GM19035 (cell line): ENCODE measurements around the gene HDAC8.
"Not testable (repeated sequence)": the region's sequence is repeated elsewhere in the genome, so short reads cannot be mapped to it uniquely, and the experiment has no call there.

Source experiments
- ATAC-seq: cut with Tn5 transposase; IDR thresholded peaks from one replicate; pipeline ENCODE4 v1.9.1; 2021; ENCODE audit not compliant: unreplicated experiment

HDAC8 gene

DNA sequence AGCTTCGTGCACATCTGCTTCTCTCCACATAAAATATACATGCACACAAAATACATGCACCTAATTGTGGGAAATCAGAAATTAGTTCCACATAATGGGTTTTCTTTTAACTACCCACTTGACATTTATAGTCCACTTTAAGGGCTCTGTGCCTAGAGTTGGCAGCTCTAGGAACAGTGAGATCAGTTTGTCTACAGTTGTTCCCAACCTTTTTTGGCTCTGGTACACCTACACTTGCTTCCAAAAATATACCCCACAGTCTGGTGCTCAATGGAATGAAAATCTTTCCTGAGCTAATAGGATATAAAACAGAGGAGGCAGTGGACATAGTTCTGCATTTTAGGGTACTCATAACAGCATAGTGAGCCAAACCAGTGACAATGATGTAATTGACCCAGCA is 36.1 kb downstream of the HDAC8 start:
- no peak for ATAC-seq

GRCh38 chrX:72532366-72532765 is 40.3 kb downstream of the HDAC8 start:
- ATAC-seq, result no peak

DNA sequence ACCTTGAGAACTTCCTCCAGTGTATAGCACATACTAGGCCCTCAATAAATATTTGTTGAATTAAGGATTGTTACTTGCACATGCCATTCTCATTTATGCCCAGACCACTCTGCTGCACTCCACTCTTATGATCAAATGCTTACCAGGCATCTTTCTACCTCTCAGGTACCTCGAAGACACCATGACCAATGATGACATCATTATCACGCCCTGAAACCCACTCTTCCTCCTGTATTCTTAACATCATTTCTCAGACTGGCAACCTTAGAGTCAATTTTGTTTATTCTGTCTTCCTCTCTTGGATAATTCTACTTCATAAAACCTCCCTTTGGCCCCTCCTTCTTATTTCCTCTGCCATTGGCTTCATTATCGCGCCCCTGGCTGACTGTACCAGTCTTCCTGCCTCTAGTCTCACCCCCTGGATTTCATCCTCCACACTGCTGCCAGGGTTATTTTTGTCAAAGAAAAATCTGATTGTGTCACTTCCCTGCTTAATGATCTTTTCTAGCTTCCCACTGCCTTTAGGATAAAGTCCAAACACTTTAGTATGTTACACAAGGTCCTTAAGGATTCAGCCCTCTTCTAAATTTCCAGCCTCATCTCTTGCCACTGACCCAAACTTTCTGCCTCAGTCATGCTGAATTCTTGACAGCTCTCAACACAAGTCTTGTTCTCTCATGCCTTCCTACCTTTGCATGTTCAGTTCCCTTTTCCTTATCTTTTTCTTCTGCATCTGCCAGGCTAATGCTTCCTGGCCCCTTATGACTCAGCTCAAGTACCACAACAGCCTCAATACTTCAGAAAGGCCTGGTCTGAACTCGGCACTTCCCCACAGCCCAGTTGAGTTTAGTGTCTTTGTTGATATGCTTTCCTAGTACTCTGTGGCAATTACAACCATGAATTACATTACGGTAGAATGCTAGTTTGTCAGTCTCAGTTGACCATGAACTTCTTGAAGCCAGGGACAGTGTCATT is 45.8 kb downstream of the HDAC8 start:
- no peak for ATAC-seq

- no peak for ATAC-seq
These were observed 73.9 kb downstream of the HDAC8 start for GRCh38 chrX:72498782-72499181.

- no peak for ATAC-seq
These were observed 77.6 kb downstream of the HDAC8 start for GRCh38 chrX:72495046-72495445.

DNA sequence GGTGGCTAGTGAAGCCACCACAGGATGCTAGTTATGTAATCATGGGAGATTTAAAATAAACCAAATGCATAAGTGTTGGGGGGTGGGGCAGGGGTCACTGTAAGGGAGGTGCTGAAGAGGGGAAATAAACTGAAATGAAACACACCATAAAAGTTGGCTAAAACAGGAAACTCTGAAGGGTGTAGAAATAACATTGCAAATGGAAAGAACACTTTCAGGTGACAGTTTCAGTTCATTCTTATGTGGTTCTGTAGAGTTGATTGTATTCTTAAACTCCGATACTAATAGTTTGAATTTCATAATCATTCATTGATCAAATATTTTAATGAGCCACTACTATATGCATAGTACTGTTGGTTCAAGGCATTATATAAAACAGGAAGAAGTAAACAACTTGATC is 80.1 kb downstream of the HDAC8 start:
- no peak for ATAC-seq

DNA sequence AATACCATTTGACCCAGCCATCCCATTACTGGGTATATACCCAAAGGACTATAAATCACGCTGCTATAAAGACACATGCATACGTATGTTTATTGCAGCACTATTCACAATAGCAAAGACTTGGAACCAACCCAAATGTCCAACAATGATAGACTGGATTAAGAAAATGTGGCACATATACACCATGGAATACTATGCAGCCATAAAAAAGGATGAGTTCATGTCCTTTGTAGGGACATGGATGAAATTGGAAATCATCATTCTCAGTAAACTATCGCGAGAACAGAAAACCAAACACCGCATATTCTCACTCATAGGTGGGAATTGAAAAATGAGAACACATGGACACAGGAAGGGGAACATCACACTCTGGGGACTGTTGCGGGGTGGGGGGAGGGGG is 82.4 kb downstream of the HDAC8 start:
- ATAC-seq, result not testable (repeated sequence)

DNA sequence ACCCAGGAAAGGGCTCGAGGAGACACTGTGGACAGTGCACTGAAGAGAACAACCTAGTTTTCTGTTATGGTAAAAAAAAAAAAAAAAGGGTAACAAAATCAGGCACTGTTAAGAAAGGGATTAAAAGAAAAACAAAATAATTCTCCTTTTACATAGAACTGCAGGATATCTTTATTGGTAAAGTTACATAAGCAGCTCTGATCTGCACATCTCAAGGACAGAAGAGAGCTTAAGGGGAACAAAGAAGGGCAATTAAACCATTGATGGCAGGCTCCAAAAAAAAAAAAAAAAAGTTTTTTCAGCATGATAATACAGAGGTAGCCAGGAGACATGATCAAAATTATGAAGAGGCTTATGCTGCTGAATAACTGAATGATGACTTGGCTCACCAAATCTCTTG is 85.0 kb downstream of the HDAC8 start:
- ATAC-seq, result no peak

DNA sequence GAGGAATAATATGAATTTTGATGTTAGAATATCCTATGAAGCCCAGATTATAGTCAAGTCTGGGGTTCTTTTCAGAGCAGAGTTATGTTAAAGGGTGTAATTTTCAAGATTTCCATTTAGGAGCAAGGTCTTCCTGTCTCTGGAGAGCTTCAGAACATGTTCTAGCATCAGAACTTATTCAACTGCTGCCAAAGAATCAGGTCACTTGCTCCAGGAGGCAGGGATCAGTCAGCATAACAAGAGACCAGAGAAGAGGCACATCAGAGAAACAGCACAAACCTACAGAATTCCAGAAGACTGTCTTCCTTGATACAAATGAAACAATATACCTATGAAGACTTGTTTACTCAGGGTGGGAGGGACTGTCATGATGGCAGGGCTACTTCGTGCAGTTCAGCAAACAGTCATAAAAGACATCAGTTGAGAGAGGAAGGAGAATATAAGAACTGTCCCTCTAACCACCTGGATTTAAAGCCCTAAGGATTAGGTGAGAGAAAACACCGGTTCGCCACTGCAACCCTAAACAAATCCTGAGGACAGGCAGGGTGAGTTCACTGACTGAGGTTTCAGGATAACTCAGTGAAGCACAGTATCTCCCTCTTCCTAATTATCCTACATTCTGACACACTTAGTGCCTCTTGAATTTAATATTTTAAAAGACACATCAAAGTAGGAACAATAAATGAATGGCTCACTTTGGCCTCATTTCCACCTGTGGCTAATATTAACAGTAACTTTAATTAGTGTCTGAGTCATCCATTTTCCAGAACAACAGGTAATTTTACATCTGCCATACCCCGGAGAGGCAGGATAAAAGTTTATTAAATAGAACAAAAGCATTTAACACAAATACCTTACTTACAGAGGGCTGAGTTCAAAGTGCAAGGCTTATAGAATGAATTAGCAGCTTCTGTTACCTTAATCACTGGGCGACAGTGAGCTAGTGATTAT is 93.0 kb downstream of the HDAC8 start:
- ATAC-seq, result no peak

DNA sequence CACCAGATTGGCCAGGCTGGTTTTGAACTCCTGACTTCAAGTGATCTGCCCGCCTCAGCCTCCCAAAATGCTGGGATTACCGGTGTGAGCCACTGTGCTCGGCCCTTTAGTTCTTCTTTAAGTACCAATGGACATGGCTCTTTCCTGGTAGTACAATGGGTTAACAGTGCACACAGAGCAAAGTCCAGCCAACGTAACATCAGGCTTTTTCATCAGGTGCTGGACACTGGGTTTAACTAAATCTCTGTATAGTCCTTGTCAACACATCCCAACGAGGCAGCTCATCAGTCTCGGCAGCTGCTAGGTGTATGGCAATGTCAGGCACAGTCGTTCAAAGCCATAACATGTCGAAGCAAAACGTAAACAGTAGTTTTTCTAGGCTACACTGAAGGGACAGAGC is 93.8 kb downstream of the HDAC8 start:
- ATAC-seq, result no peak

GRCh38 chrX:72478351-72478750 is 94.3 kb downstream of the HDAC8 start:
- ATAC-seq, result no peak

GRCh38 chrX:72477781-72478181 is 94.9 kb downstream of the HDAC8 start:
- ATAC-seq, result no peak

GRCh38 chrX:72477376-72477775 is 95.3 kb downstream of the HDAC8 start:
- no peak for ATAC-seq

DNA sequence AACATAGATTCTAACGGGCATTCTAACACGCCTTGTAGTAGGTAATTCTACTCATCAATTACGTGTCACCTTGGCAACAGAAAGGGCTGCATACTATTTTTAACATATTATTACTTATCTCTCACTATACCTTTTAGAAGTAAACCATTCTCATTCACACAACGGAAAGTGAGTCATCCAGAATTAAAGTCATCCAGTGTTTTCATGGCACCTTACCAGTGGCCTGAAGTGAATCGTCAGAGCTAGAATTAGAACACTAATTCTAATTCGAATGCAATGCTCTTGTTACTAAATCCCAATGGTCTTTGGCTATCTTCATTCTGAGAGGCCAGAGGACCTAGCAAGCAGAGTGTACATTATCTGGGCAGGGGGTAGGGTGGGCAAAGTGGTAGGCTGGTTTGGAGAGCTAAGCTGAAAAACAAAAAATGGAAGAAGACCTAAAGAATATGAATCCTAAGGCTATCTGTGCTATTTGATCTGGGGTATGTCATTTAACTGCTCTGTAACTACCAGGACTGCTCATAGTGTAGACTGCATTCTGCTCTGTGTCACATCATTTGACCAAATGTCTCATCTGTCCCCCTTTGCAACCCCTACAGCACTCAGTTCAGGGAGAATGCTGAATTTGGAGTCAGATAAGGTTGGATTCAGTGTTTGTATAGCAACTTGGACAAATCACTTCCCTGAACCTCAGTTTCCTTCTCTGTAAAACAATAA is 96.5 kb downstream of the HDAC8 start:
- no peak for ATAC-seq

- ATAC-seq, result no peak
These were observed 97.3 kb downstream of the HDAC8 start for GRCh38 chrX:72475338-72475737.

- ATAC-seq, result no peak
These were observed 102.0 kb downstream of the HDAC8 start for GRCh38 chrX:72470532-72471223.

- ATAC-seq, result no peak
These were observed 102.5 kb downstream of the HDAC8 start for GRCh38 chrX:72470117-72470516.

DNA sequence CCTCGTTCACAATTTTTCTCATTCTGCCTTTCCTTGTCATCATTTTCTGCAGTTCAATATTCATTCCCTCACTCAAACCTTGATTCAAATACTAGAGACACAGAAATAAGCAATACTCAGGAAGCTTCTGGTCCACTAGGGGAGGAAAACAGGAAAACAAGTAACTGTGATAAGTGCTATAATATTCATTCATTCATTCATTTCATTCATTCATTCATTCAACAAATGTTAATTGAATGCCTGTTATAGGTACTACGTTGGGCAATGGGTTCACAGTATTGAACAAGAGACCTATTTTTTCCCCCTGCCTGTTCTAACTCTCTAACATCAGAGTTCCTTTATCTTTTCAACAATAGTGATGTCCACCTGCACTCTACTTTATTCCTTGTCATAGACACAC is 104.0 kb downstream of the HDAC8 start:
- no peak for ATAC-seq

GRCh38 chrX:72467135-72467534 is 105.5 kb downstream of the HDAC8 start:
- no peak for ATAC-seq

DNA sequence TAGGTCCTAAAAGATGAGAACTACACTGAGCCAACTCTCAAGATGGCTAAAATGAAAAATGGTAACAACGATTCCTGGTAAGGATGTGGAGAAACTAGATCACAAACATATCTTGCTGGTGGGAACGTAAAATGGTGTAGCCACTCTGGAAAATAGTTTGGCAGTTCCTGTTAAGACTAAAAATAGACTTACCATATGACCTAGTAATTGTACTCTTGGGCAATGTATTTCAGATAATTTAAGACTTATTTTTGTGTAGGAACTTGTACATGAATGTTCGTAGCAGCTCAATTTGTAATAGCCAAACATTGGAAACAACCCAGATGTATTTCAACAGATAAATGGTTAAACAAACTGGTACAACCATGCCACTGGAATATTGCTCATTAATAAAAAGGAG is 106.2 kb downstream of the HDAC8 start:
- ATAC-seq, result no peak
